TTC549 (cell line): ENCODE measurements around the gene SPOCK2.

Experiments
- FAIRE-seq: peaks from 2 replicates; lab custom pipeline; 2012; peaks lifted over from hg19 to GRCh38; lab: Jason Lieb, UNC

SPOCK2 gene

DNA sequence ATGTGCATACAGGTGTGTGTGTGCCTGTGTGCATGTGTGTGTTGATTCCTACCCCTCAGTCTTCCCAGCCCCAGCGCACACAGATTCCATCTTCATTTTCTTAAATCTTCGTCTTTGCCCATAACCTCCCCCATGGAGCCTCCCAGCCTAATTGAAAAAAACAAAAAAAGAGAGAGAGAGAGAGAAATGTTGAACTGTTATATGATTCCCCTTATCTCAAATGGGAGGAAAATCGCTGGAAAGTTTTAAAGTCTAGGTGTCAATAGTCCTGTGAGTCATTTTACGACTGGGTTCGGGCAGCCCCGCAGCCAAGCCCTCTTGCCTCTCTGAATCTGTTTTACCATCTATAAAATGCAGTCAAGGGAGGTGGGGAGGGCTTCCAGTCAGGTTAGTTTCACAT lies 60.9 kb downstream of the SPOCK2 start:
- no peak for FAIRE-seq

DNA sequence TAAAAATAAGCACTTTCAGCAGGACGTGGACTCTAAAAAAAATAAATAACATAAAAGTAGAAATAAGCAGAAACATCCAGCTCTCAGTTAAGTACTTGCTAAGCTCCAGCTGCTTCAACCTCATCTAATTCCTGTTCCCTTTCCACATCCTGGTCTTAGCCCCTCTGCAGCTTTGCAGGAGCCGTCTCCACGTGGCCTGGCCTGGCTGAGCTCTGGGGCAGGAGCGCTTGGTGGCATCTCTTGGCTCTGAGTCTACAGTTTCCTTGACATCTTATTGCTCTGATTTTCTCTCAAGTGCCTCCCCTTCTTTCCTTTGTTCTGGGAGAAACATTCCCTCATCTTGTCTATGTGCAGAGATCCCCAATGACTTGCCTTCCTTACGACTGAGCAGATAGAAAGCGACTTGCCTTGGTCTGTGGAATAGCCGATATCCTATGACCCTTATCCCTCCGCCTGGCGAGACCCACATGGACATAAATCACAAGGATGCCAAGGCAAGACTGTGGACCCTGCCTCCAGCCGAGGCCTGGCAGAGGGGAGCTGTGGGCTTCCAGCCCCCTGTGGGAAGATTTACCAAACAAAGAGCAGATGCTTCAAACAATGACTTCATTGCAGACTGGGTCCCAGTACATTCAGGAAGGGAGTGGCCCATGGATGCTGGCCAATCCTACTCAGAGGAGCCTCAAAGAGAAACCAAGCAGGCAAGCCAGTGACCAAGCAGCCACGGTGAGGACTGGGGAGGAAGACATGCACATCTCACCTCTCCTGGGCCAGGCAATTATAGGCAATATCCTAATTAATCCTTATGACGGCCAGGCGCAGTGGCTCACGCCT lies 61.9 kb downstream of the SPOCK2 start:
- FAIRE-seq, result no peak

DNA sequence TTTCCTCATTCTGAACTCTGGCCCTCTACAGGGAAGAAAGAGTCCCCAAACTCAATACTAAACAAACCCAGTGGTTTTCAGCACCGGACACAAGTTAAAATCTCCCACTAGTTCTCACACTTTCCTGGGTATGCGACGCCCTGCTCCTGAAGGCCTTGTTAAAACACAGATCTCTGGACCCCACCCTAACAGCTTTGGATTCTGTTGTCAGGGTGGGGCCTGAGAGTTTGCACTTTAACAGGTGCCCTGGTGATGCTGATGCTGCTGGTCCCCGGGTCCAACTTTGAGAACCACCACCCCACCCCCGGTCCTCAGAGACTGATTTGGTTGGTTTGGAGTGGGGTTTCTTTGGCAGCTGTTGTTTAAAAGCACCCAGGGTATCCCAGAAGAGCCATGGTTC lies 62.5 kb downstream of the SPOCK2 start:
- FAIRE-seq, result no peak

DNA sequence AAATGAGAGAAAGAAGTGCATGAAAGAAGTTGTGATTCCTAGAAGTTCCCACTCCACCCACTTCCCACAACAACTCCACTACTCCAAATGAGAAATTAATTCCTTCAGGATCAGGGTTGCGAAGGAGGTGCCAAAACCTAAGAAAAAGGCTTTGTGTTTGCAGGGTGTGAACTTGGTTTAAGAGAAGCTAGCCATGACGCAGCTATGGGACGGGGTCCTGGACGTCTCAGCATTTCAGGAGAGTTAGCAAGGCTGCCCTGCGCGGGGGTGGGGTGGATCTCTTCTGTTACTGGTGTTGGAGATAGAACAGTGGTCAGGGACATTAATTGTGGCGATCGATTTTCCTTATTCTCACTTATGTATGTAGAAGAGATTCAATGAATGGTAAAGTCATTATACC lies 63.0 kb downstream of the SPOCK2 start:
- no peak for FAIRE-seq

DNA sequence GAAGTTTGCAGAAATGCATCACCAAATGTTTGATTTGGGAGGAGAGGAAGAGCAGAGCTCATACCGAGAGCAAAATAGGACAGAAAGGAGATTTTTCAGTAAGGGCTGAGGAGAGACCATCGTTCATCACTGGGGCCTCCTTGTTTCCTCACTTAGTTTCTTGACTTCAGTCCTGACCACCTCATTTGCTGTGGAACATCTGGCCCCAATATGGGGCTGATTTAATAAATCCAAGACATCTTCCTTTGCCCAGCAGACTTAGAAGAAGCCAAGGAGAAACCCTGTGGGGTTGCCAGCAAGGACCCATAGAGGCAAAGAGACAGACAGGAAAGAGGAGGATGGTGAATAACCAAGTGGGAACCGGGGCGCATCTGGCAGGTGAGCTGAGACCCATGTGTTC lies 63.8 kb downstream of the SPOCK2 start:
- no peak for FAIRE-seq

DNA sequence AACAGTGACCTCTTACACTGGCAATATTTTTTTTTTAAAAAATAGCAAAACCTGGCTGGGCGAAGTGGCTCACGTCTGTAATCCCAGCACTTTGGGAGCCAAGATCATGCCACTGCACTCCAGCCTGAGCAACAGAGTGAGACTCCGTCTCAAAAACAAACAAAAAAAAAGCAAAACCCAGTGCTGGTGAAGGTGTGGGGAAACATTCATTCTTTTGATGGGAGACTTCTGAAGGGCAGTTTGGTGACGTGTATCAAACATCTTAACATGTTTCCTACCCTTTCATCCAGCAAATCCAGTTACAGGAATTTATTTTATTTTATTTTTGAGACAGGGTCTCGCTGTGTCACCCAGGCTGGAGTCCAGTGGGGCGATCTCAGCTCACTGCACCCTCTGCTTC lies 66.1 kb downstream of the SPOCK2 start:
- no peak for FAIRE-seq

DNA sequence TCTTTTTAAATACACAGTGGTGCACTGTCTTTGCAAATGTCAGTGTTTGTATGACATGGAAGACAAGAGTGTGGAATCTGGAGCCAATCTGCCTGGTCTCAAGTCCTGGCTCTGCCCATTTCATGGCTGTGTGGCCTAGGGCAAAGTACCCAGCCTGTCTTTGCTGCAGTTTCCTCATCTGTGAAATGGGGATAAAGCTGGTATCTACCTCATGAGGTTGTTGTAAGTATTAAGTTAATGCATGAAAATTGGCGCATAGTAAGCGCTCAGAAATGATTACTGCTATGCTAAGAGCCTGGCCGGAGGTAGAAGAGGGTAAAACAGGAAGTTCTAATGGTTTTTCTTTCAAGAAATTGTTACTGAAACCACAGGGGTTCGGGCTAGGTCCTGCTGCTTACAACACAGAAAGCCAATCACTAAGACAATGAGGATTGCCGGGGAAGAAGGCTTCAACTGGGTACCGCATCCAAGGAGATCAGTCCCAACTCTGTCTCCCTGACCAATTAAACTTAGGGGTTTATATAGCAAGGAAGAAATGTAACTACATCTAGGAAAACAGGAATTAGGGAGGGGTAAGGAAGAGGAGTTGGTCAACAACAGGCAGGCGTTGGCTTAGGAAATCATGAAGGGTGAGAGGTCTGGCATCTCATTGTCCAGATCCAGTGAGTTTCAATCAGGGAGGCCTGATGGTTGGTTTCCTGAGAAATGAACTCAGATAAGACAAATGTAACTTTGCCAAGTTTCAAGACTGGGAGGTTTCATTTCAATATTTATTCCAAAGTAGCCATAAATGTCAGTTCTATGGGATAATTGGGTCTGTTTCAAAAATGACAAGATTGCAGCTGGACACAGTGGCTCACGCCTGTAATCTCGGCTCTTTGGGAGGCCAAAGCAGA lies 67.2 kb downstream of the SPOCK2 start:
- FAIRE-seq, result no peak

DNA sequence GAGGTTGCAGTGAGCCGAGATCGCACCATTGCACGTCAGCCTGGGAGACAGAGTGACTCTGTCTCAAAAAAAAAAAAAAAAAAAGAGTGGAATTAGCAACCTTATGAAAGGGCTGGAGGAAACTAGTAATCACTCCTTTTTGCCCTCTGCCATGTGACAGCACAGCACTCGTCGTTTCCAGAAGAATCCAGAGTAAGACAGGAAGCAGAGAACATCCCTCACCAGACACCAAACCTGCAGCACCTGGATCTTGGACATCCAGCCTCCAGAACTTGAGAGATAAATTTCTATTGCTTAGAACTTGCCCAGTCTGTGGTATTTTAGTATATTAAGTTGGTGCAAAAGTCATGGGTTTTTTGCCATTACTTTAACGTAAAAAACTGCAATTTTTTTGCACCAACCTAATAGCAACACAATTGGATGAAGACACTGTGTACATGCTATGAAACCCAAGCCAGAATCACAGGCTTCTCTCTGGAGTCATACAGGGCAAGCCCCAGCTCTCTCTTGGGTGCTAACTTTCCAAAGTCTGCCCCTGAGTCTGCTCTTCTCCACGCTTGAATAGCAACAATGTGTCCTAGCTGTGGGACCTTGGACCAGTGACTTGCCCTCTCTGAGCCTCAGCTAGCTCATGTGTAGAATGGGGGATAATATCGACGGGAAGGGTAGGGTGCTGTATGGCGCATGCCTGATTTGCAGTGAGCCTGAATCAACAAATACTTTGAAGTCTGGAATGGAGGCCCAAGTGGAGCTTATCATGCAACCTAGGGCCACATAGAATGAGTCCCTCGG lies 69.1 kb downstream of the SPOCK2 start:
- FAIRE-seq, result no peak

DNA sequence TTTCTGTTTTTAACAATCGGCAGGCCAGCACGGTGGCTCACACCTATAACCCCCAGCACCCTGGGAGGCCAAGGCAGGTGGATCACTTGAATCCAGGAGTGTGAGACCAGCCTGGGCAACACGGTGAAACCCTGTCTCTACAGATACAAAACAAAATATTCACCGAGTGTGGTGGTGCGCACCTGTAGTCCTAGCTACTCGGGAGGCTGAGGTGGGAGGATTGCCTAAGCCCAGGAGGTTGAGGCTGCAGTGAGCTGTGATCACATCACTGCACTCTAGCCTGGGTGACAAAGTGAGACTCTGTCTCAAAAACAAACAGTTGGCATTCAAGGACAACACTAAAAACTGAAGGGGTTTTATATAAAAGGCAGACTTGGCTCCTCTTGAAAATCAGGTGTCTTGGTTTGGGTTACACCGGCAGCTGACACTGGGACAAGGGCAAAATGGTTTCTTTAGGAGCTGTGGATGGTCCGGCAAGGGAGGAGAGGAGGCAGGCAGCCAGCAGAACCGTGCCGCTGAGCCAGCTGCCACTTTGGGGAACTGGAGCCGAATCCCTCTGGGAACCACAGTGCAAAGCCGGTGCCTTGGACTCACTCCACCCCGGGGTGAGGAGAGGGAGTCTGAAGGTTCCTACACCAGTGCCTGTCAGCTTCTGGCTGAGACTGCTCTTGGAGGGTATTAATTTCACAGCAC lies 71.6 kb downstream of the SPOCK2 start:
- no peak for FAIRE-seq

DNA sequence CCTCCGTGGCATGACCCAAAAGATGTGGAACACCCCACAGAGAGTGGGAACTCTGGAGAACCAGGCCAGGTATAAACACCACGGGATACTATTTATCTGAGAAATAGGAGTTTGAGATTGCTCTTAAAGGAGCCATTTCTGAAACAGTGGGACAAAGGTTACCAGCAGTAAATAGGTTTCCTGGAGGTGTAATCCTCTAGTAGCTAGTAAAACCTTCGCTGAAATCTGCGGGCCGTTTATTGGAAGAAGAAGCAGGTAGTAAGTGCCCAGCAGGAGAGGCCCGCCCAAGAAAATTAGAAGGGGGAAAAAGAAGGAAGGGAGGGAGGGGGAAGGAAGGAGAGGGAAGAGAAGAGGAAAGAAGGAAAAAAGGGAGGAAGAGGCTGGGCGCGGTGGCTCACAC lies 72.5 kb downstream of the SPOCK2 start:
- no peak for FAIRE-seq

DNA sequence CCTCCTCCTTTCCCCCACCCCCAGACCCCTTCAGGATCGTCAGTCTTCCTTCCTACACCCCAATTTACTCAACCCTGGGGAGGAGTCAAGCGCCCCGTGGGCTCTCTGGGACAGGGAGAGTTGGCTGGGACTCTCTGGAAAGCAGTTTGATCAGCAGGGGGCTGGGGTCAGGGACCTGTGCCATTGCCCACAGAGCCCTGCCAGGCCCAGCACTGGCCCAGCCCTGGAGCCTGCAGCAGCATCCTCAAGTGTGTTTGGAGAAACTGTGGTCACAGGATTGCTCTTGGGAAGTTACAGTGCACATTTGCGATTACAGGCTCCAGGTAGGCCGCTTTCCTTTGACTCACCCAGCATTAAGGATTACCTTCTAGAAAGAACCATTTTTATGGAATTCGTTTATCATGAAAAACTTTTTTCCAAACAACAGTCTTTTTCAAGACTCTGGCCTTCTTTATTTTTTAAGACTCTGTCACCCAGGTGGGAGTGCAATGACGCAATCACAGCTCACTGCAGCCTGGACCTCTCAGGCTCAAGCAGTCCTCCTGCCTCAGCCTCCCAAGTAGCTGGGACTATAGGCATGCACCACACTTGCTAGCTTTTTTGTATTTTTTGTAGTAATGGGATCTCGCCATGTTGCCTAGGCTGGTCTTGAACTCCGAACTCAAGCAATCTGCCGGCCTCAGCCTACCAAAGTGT lies 73.4 kb downstream of the SPOCK2 start:
- FAIRE-seq, result no peak

DNA sequence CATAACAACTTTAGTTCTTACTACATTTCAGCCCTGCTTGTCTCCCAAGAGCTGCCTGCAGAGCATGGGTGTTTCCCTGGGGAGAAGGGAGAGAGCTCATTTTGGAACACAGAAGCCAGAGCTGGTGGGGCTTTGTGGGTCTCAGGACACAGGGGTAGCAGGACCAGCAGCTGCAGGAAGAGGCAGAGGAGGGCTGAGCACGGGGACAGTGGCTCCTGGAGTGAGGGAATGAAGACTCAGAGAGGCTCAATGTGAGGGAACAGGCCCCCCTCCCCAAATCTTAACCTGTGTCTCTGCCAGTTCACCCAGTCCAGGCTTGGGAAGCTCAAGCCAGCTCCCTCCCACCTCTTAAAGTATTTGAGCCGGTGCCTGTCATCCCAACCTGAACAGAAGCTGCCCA lies 74.2 kb downstream of the SPOCK2 start:
- no peak for FAIRE-seq

DNA sequence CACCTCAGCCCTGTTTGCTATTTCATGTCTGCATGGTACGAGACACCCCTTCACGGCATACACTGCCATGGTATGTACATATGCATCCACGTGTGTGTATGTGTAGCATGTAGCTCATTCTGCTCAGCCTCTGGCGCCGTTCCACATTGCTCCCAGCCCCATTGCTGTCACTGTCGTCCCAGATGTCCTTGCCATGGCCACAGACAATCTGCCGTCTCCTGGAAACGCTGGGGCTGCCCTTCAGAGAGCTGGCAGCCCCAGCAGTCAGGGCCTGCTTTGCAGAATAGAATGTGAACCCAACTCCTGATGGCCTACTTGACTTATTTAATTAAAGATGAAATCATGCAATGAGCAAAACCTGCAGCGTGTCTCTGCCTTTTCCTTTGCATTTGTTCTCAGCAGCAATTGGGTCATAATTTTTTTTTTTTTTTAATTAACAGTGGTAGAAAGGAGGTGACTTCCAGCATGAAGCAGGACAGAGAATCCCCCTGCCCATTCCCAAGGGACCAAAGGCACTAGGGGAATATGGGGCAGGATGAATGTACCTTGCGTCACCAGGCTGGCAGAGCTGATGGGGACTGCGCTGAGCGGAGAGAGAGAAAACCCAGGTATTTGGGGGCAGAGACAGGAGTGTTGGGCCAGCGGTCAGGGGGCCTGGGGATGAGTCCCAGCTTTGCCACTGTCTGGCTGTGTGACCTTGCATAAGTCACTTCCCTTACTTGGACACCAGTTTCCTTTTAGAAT lies 75.0 kb downstream of the SPOCK2 start:
- no peak for FAIRE-seq

DNA sequence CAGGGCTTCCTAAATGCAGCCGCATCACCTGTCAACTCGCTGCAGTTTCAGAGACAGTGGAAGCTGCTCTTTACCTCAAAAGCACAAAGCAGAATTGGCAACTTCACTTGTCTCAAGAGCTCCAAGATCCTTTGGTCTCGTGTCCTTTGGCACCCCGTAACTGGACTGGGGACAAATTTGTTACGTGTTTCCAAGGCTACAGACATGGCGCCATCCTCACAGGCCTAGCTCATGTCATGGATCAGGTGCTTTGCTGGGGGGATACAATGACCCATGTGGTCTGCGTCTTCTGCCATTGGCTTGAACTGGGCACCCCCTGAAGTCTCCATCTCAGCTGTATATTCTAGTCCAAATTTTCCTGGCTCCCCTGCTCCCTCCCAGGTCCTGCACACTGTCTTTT lies 75.6 kb downstream of the SPOCK2 start:
- FAIRE-seq, result no peak

DNA sequence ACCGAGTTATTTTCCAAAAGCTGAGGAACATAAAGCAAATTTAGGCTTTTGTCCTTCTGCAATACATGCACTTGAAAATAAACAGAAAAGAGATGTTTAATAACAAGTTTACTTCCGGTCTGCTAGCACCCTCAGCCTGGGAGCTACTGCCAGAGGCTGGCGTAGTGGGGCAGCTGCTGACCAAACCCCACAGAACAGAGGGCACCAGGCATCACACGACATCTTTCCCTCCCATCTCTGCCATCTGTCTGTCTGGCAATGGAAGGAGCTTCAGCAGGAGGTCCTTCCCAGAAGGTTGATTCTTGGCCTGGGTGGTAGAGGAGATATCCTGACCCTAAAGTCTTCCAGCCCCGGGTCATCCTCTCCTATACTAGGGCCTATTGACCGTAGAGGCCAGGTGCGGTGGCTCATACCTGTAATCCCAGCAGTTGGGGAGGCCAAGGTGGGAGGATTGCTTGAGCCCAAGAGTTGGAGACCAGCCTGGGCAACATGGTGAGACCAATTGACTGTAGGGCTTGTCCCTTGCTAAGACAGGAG lies 76.3 kb downstream of the SPOCK2 start:
- no peak for FAIRE-seq

DNA sequence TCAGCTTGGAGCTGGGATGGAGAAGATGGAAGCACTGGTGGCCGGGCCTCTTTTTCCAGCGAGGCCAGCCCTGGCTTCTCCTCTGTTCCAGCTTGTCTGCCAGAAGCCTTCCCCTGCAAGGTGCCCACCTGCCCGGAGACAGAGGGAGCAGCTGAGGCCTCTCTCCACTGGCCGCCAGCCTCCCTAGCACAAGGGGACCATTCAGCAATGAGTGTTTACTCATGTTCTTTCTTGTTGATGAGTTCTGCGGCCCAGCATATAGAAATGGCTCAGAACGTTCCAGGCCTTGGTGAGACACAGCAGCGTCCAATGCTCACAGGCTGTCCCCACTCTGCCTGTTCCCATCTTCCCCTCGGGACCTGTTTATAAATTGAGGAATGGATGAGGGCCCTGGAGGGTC lies 76.9 kb downstream of the SPOCK2 start:
- FAIRE-seq, result no peak

DNA sequence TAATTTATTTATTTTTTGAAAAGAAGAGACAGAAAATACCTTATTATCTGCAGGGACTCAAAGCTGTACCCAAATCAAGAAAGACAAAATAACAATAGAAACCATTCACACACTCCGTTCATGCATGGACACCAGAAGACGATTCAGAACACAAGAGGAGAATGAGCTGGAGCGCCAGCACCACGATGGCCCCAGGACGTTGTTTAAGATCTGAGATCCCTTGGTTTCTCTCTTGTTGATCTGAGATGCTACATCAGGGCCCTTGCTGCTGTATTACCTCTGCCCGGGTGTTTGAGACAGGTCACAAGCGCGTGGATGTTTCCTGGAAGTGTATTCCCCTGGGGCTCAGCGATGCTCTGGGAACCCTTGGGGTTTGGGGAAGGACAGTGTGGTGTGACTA lies 77.3 kb downstream of the SPOCK2 start:
- FAIRE-seq, result no peak

DNA sequence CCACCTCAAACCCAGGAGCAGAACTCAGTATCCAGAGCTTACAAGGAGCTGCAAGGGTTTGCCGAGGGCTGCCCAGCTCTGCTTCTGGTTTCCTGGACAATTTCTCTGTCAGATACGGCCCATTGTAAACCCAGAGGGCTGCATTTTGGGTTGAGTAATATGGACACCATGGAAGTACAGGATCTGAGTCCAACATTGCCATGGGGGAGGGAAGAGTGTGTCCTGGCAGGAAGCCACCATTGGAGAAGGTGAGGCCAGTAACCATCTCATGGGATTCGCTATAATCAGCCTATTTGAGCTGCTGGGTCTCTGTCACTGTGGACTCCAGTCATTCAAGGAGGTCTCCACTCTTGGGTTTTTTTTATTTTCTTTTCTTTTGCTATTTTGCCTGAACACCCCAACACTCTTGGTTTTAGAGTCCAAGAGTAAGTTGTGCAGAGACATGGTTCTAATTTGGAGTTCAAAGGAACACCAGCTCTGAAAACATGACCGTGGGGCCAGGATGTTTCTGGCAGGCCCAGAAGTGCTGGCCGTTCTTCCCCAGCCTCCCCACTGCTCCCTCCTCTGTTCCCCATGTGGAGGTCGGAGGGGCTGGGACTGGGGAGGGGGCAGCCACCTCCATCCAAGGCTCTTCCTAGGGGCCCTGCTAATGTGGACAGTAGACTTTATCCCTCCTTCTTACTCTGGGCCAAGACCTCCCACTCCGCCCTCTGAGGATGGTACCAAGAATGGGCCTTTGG lies 77.9 kb downstream of the SPOCK2 start:
- FAIRE-seq, result no peak

DNA sequence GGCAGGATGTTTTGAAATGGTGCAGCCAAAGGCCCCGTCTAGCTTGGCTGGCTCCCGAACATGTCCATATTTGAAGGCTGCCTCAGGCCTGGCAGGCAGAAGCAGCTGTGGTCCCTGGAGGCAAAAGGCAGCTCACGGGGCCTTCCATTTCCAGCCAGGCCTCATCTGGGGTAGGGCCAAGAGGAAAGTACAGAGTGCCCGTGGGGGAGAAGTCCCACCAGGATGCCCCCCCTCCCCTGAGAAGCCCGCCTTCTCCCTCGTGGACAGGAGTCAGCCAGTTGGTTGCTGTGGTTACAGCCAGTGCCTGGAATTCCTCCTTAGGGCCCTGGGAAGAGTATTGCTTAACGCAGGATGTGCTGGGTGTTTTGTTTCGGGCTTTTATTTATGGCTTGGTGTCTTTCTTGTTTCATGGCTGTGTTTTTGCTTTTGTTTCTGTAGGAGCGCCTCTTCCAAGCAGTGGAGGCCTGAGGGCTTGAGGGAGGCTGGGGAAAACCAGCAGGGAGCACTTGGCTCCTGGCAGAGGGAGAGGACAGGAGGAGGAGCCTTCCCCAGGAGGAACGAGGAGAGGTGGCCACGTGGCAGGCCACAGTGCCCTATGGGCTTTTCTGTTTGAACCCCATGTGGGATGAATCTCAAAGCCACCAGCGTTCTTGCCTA lies 78.8 kb downstream of the SPOCK2 start:
- FAIRE-seq, result no peak
